Posterior vena cava (tissue), 2 donors: Measurements from ENCODE around the gene RNASE2. TPM values are rescaled to one million over a fixed set of nuclear protein-coding genes. Genes with fewer than 3 reads are reported as not detected.

Experiments
- total RNA-seq, 2 donors: library from RNA; stranded (reverse); fragmentation: NEBNext Ultra II Directional; extraction: Animal tissue kit (Norgen Biotek cat#: 25700); gene quantifications; one replicate each; pipeline ENCODE4 v1.2.1, GENCODE V29; 2021
- donor health status: DM: yes; HTN: yes; CAD: no.
- donor health status: DM: yes; HTN: yes; CAD: no.

Gene RNASE2
- total RNA-seq, 2 donors from 2014 or later = 3.7 to 9.7 TPM

Other genes starting within 250 kb of the RNASE2 start
- not detected for gene EDDM3A, start 209.6 kb upstream of the RNASE2 start, total RNA-seq
- gene EDDM3B, start 187.1 kb upstream of the RNASE2 start, total RNA-seq = not detected
- 10 to 100 TPM in 1 of 2 donors, 1 to 10 TPM in 1; 7.0 to 16.3 TPM for gene RNASE6, start 174.2 kb upstream of the RNASE2 start, total RNA-seq
- gene RNASE1, start 152.6 kb upstream of the RNASE2 start, total RNA-seq = 100 to 1,000 TPM; 222 to 363 TPM
- gene RNASE3, start 64.1 kb upstream of the RNASE2 start, total RNA-seq = under 1 TPM; 0.48 to 0.60 TPM
- 10 to 100 TPM; 30.1 to 33.5 TPM for gene METTL17, start 34.5 kb downstream of the RNASE2 start, total RNA-seq
- 1 to 10 TPM in 1 of 2 donors, under 1 TPM in 1; 0.24 to 1.1 TPM for gene SLC39A2, start 43.8 kb downstream of the RNASE2 start, total RNA-seq
- gene NDRG2, start 69.6 kb downstream of the RNASE2 start, total RNA-seq = 10 to 100 TPM; 78.0 to 80.7 TPM
- gene TPPP2, start 74.7 kb downstream of the RNASE2 start, total RNA-seq = not detected
- not detected for gene RNASE13, start 79.3 kb downstream of the RNASE2 start, total RNA-seq
- not detected for gene RNASE7, start 86.9 kb downstream of the RNASE2 start, total RNA-seq
- not detected for gene RNASE8, start 102.3 kb downstream of the RNASE2 start, total RNA-seq
- gene ARHGEF40, start 114.8 kb downstream of the RNASE2 start, total RNA-seq = 10 to 100 TPM; 41.4 to 48.6 TPM
- gene ZNF219, start 143.2 kb downstream of the RNASE2 start, total RNA-seq = 10 to 100 TPM; 27.0 to 37.6 TPM
- gene TMEM253, start 145.6 kb downstream of the RNASE2 start, total RNA-seq = not detected
- not detected for gene OR5AU1, start 200.6 kb downstream of the RNASE2 start, total RNA-seq